GM19328 (cell line): ENCODE results near the gene OTULIN.

Source experiments
- ATAC-seq: cut with Tn5 transposase; IDR thresholded peaks from one replicate; pipeline ENCODE4 v1.9.1; 2021; ENCODE audit warnings: mild to moderate bottlenecking, moderate library complexity; ENCODE audit not compliant: unreplicated experiment

OTULIN gene

GRCh38 chr5:14667770-14668169 is 3.3 kb downstream of the OTULIN start:
- ATAC-seq, result no peak

- no peak for ATAC-seq
Measured at GRCh38 chr5:14668181-14668591, 3.7 kb downstream of the OTULIN start.

- no peak for ATAC-seq
Measured at GRCh38 chr5:14669415-14669814, 4.9 kb downstream of the OTULIN start.

- ATAC-seq, result no peak
Measured at GRCh38 chr5:14669975-14670374, 5.5 kb downstream of the OTULIN start.

GRCh38 chr5:14671414-14671813 is 6.9 kb downstream of the OTULIN start:
- ATAC-seq, result no peak

GRCh38 chr5:14672082-14672481 is 7.6 kb downstream of the OTULIN start:
- ATAC-seq, result no peak

- no peak for ATAC-seq
Measured at GRCh38 chr5:14672484-14673394, 8.2 kb downstream of the OTULIN start.

GRCh38 chr5:14673443-14673842 is 8.9 kb downstream of the OTULIN start:
- ATAC-seq, result no peak

- peak; percentile 1 for ATAC-seq
Measured at GRCh38 chr5:14674983-14675854, 10.7 kb downstream of the OTULIN start.

GRCh38 chr5:14675865-14676300 is 11.4 kb downstream of the OTULIN start:
- ATAC-seq, result peak; percentile 42

GRCh38 chr5:14676320-14676719 is 11.8 kb downstream of the OTULIN start:
- peak; percentile 41 for ATAC-seq

- no peak for ATAC-seq
Measured at GRCh38 chr5:14678773-14679334, 14.3 kb downstream of the OTULIN start.

- ATAC-seq, result no peak
Measured at GRCh38 chr5:14679595-14679994, 15.1 kb downstream of the OTULIN start.

- ATAC-seq, result no peak
Measured at GRCh38 chr5:14681236-14681752, 16.8 kb downstream of the OTULIN start.

- ATAC-seq, result no peak
Measured at GRCh38 chr5:14683906-14684455, 19.5 kb downstream of the OTULIN start.

- no peak for ATAC-seq
Measured at GRCh38 chr5:14684757-14685156, 20.2 kb downstream of the OTULIN start.

GRCh38 chr5:14685757-14686156 is 21.2 kb downstream of the OTULIN start:
- peak; percentile 89 for ATAC-seq

GRCh38 chr5:14686517-14686916 is 22.0 kb downstream of the OTULIN start:
- no peak for ATAC-seq

GRCh38 chr5:14687023-14687665 is 22.6 kb downstream of the OTULIN start:
- no peak for ATAC-seq

- ATAC-seq, result no peak
Measured at GRCh38 chr5:14693070-14693469, 28.6 kb downstream of the OTULIN start.
